Activated CD4-positive, alpha-beta memory T cell treated with anti-CD3 and anti-CD28 coated beads for 36 hours (primary cell): Measurements from ENCODE around the gene ZFP36. TPM values are rescaled to one million over a fixed set of nuclear protein-coding genes. Genes with fewer than 3 reads are reported as not detected.

ENCODE experiments used
- CTCF ChIA-PET: fragments of 350-600 bp; sonication (Branson Sonifier 250); formaldehyde crosslinking; loops from one replicate; lab custom pipeline; 2021; ENCODE audit warnings: antibody characterized with exemption, inconsistent platforms; lab: Charles Lee
- POLR2A ChIA-PET: fragments of 350-600 bp; sonication (Branson Sonifier 250); formaldehyde crosslinking; loops from one replicate; lab custom pipeline; 2021; ENCODE audit warnings: antibody characterized with exemption; lab: Charles Lee
- DNase-seq: peaks from one replicate; pipeline ENCODE4 v3.0.0-alpha.2; 2020
- H3K27ac Mint-ChIP-seq: one replicate; pipeline ENCODE4 v1.8.0; 2021; ENCODE audit warnings: mixed read lengths
- H3K27me3 Mint-ChIP-seq: one replicate; pipeline ENCODE4 v1.8.0; 2021; ENCODE audit warnings: mixed read lengths
- H3K36me3 Mint-ChIP-seq: one replicate; pipeline ENCODE4 v1.8.0; 2021; ENCODE audit warnings: mixed read lengths
- H3K4me1 Mint-ChIP-seq: one replicate; pipeline ENCODE4 v1.8.0; 2021; ENCODE audit warnings: low read depth, mixed read lengths
- H3K4me3 Mint-ChIP-seq: one replicate; pipeline ENCODE4 v1.8.0; 2021; ENCODE audit warnings: mild to moderate bottlenecking, mixed read lengths
- H3K9me3 Mint-ChIP-seq: one replicate; pipeline ENCODE4 v1.8.0; 2021; ENCODE audit warnings: mixed read lengths
- intact Hi-C: fragments of 100-400 bp; cut with micrococcal nuclease; formaldehyde crosslinking; loops from one replicate; pipeline ENCODE4 v1.15.1; 2023
- total RNA-seq, 2 experiments: library from RNA; stranded (reverse); gene quantifications; one replicate each; pipeline ENCODE4 v1.2.3, GENCODE V29; 2021

ZFP36 gene
- total RNA-seq, 2 experiments from 2014 or later: 104 to 118 TPM

- Mint-ChIP-seq H3K4me3 (peak overlapping the region; percentile 78), H3K4me1 (peaks cover 68% of the 10 kb centered on the region), H3K27me3 (no peaks in the 10 kb centered on the region), H3K27ac (peak overlapping the region; percentile 94), H3K9me3 (no peaks in the 10 kb centered on the region), H3K36me3 (peaks cover 8% of the 10 kb centered on the region)
- peak; percentile 94 for DNase-seq
- intact Hi-C loops: loop anchor here (1.0 to 5.0 kb wide), 3 partner anchors 29 to 1861 kb away; partner anchors contain the start of gene HNRNPUL1
- ChIA-PET POLR2A (interaction anchor here (0.8 to 3.9 kb wide), 10 partner anchors 10 to 60 kb away, joined by 3 to 32 read pairs (median 4); partner anchors contain the start of genes MED29, PAF1, PLEKHG2 and RPS16), CTCF (interaction anchor here (0.7 to 7.6 kb wide), 7 partner anchors 10 to 131 kb away, joined by 3 to 219 read pairs (median 7); partner anchors contain the start of genes EID2B, MED29, PAF1 and PLEKHG2)
These were observed 4.9 kb upstream of the ZFP36 start for GRCh38 chr19:39401549-39402345.

GRCh38 chr19:39402346-39403300 lies 4.0 kb upstream of the ZFP36 start:
- ChIA-PET CTCF (interaction anchor here (1.0 to 7.6 kb wide), 3 partner anchors 9 to 33 kb away, joined by 3 to 219 read pairs (median 7); partner anchors contain the start of genes PLEKHG2 and RPS16), POLR2A (interaction anchor here (1.1 to 3.9 kb wide), 9 partner anchors 9 to 43 kb away, joined by 3 to 32 read pairs (median 15); partner anchors contain the start of genes MED29, PAF1, PLEKHG2 and RPS16)
- H3K9me3 Mint-ChIP-seq: no peaks in the 10 kb centered on the region
- H3K4me1 Mint-ChIP-seq: peaks cover 62% of the 10 kb centered on the region
- H3K27ac Mint-ChIP-seq: peak overlapping the region; percentile 94
- intact Hi-C loops: loop anchor here (1.0 to 5.0 kb wide), 3 partner anchors 28 to 1860 kb away; partner anchors contain the start of gene HNRNPUL1
- H3K36me3 Mint-ChIP-seq: peaks cover 16% of the 10 kb centered on the region
- no peaks in the 10 kb centered on the region for H3K27me3 Mint-ChIP-seq
- H3K4me3 Mint-ChIP-seq: peak overlapping the region; percentile 78
- DNase-seq: peak; percentile 94

- peak; percentile 99 for DNase-seq
- Mint-ChIP-seq H3K4me1 (peaks cover 55% of the 10 kb centered on the region), H3K36me3 (peaks cover 26% of the 10 kb centered on the region), H3K9me3 (no peaks in the 10 kb centered on the region), H3K4me3 (peak overlapping the region; percentile 78), H3K27me3 (no peaks in the 10 kb centered on the region), H3K27ac (peak overlapping the region; percentile 94)
- POLR2A ChIA-PET: interaction anchor here (1.0 to 3.9 kb wide), 6 partner anchors 8 to 42 kb away, joined by 4 to 28 read pairs (median 14); partner anchors contain the start of genes MED29, PAF1, PLEKHG2 and RPS16
- CTCF ChIA-PET: interaction anchor here (0.6 to 1.2 kb wide), 4 partner anchors 8 to 1013 kb away, joined by 3 to 5 read pairs (median 4); partner anchors contain the start of gene PLEKHG2
- intact Hi-C loops: loop anchor here (5.0 kb wide), 2 partner anchors 551 to 1859 kb away; partner anchors contain the start of gene HNRNPUL1
These were observed 3.0 kb upstream of the ZFP36 start for GRCh38 chr19:39403331-39404312.

GRCh38 chr19:39405261-39405957 lies 1.2 kb upstream of the ZFP36 start:
- peak overlapping the region; percentile 94 for H3K27ac Mint-ChIP-seq
- ChIA-PET POLR2A (interaction anchor here (2.3 to 3.9 kb wide), 2 partner anchors 30 kb away, joined by 22 read pairs; partner anchors contain the start of gene RPS16), CTCF (interaction anchor here (4.5 kb wide), 1 partner anchor 8 kb away, joined by 54 read pairs; no protein-coding TSS in a partner anchor)
- peak overlapping the region; percentile 85 for H3K4me3 Mint-ChIP-seq
- no peaks in the 10 kb centered on the region for H3K9me3 Mint-ChIP-seq
- H3K36me3 Mint-ChIP-seq: peaks cover 30% of the 10 kb centered on the region
- H3K4me1 Mint-ChIP-seq: peaks cover 44% of the 10 kb centered on the region
- intact Hi-C loops: no loop called here
- no peaks in the 10 kb centered on the region for H3K27me3 Mint-ChIP-seq
- no peak for DNase-seq

- peak; percentile 90 for DNase-seq
- intact Hi-C loops: no loop called here
- Mint-ChIP-seq H3K9me3 (no peaks in the 10 kb centered on the region), H3K36me3 (peaks cover 30% of the 10 kb centered on the region), H3K27me3 (no peaks in the 10 kb centered on the region), H3K27ac (peak overlapping the region; percentile 94), H3K4me1 (peaks cover 45% of the 10 kb centered on the region), H3K4me3 (peak overlapping the region; percentile 85)
- ChIA-PET CTCF (interaction anchor here (0.7 to 4.5 kb wide), 3 partner anchors 8 to 30 kb away, joined by 4 to 54 read pairs (median 5); partner anchors contain the start of genes MED29, PAF1 and RPS16), POLR2A (interaction anchor here (1.1 to 4.0 kb wide), 5 partner anchors 8 to 125 kb away, joined by 3 to 53 read pairs (median 22); partner anchors contain the start of genes MED29, PAF1 and RPS16)
These were observed 540 bp upstream of the ZFP36 start for GRCh38 chr19:39405958-39406655.

- Mint-ChIP-seq H3K4me1 (peaks cover 39% of the 10 kb centered on the region), H3K27ac (peak overlapping the region; percentile 96), H3K4me3 (peak overlapping the region; percentile 85), H3K9me3 (no peaks in the 10 kb centered on the region), H3K36me3 (peaks cover 33% of the 10 kb centered on the region), H3K27me3 (peaks cover 3% of the 10 kb centered on the region)
- ChIA-PET CTCF (interaction anchor here (1.0 to 4.5 kb wide), 3 partner anchors 9 to 16 kb away, joined by 3 to 54 read pairs (median 5); partner anchors contain the start of genes MED29 and PAF1), POLR2A (interaction anchor here (0.9 to 4.0 kb wide), 6 partner anchors 9 to 124 kb away, joined by 3 to 53 read pairs (median 16); partner anchors contain the start of genes MED29, PAF1 and RPS16)
- DNase-seq: no peak
- intact Hi-C loops: no loop called here
These were observed 688 bp downstream of the ZFP36 start for GRCh38 chr19:39407410-39407659.

GRCh38 chr19:39407660-39408391 lies 1.2 kb downstream of the ZFP36 start:
- H3K4me1 Mint-ChIP-seq: peaks cover 38% of the 10 kb centered on the region
- H3K9me3 Mint-ChIP-seq: no peaks in the 10 kb centered on the region
- intact Hi-C loops: no loop called here
- peak overlapping the region; percentile 96 for H3K27ac Mint-ChIP-seq
- H3K36me3 Mint-ChIP-seq: peaks cover 32% of the 10 kb centered on the region
- ChIA-PET CTCF (interaction anchor here (1.0 to 4.5 kb wide), 3 partner anchors 10 to 17 kb away, joined by 3 to 54 read pairs (median 3); partner anchors contain the start of genes MED29 and PAF1), POLR2A (interaction anchor here (0.9 to 4.0 kb wide), 6 partner anchors 10 to 123 kb away, joined by 3 to 53 read pairs (median 16); partner anchors contain the start of genes MED29, PAF1 and RPS16)
- peak; percentile 79 for DNase-seq
- peaks cover 3% of the 10 kb centered on the region for H3K27me3 Mint-ChIP-seq
- peak overlapping the region; percentile 85 for H3K4me3 Mint-ChIP-seq

- Mint-ChIP-seq H3K4me1 (peaks cover 38% of the 10 kb centered on the region), H3K36me3 (peaks cover 32% of the 10 kb centered on the region), H3K4me3 (peak overlapping the region; percentile 85), H3K9me3 (no peaks in the 10 kb centered on the region), H3K27me3 (peaks cover 3% of the 10 kb centered on the region), H3K27ac (peak overlapping the region; percentile 96)
- intact Hi-C loops: no loop called here
- peak; percentile 46 for DNase-seq
- ChIA-PET CTCF (interaction anchor here (0.6 to 4.5 kb wide), 3 partner anchors 11 to 186 kb away, joined by 3 to 54 read pairs (median 3); partner anchors contain the start of genes MED29 and PAF1), POLR2A (interaction anchor here (0.7 to 4.0 kb wide), 7 partner anchors 11 to 38 kb away, joined by 3 to 53 read pairs (median 9); partner anchors contain the start of genes MED29, PAF1 and RPS16)
These were observed 2.0 kb downstream of the ZFP36 start for GRCh38 chr19:39408392-39409207.
